Measurements from ENCODE around the gene ACKR4.

DNA sequence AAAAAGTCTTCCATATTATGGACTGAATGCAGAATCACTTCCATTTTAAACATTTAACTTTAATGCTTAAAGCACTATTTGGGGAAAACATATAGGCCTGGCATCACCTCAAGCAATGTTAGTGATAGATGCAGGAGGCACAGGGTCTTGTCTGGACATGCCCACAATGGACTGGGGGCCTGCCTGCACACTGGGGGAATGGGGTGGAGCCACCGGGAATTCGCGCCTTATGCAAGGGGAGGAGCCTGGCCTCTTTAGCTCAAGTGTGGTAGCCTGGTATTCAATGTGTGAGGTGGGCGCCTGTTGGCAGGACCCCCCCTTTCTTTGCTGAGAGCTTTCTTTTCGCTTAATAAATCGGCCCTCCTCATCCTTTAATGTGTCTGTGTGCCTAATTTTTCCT is 29.9 kb downstream of the ACKR4 start:
- TF ChIP-seq EZH2 (IDR thresholded peaks at IDR 0.05; ENCODE audit: borderline replicate concordance, low read length) (no peak), CTCF (IDR thresholded peaks at IDR 0.05; ENCODE audit: low read length) (no peak)

All from OCI-LY1 (cell line).